AG10803 (cell line): ENCODE results near the gene GUCY2C.

ENCODE experiments used
- DNase-seq: peaks from one replicate; pipeline ENCODE4 v3.0.0; 2010; ENCODE audit warnings: low read depth
- H3K4me3 ChIP-seq: 2 replicates; pipeline ENCODE4 v1.5.1; 2011; ENCODE audit warnings: mild to moderate bottlenecking, low read length, control low read depth
- TF ChIP-seq, protein P1 (sequence below): conservative IDR thresholded peaks from 2 replicates; pipeline ENCODE4 v1.5.1; 2011; ENCODE audit warnings: mild to moderate bottlenecking, low read length, control low read depth, inconsistent platforms

Gene GUCY2C

DNA sequence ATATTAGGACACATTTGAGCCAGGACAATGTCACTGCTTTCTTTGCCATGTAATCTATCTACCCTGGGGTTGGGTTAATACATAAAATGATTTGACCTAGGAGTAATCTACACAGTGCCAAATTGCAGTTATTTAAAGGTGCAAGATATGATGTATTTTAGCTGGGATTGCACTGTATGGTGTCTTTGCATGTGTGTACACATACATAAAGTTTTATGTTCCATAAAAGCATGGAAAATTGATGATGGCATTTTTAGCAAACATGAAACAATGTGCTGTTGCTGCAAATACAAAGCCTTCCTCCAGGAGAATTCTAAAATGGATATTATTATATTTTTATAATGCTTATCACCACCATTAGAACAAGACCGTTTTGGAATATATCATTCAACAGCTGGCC is 104.7 kb downstream of the GUCY2C start:
- TF ChIP-seq, protein P1, sequence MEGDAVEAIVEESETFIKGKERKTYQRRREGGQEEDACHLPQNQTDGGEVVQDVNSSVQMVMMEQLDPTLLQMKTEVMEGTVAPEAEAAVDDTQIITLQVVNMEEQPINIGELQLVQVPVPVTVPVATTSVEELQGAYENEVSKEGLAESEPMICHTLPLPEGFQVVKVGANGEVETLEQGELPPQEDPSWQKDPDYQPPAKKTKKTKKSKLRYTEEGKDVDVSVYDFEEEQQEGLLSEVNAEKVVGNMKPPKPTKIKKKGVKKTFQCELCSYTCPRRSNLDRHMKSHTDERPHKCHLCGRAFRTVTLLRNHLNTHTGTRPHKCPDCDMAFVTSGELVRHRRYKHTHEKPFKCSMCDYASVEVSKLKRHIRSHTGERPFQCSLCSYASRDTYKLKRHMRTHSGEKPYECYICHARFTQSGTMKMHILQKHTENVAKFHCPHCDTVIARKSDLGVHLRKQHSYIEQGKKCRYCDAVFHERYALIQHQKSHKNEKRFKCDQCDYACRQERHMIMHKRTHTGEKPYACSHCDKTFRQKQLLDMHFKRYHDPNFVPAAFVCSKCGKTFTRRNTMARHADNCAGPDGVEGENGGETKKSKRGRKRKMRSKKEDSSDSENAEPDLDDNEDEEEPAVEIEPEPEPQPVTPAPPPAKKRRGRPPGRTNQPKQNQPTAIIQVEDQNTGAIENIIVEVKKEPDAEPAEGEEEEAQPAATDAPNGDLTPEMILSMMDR = no peak
- DNase-seq = no peak
- H3K4me3 ChIP-seq = no peak overlapping the region

DNA sequence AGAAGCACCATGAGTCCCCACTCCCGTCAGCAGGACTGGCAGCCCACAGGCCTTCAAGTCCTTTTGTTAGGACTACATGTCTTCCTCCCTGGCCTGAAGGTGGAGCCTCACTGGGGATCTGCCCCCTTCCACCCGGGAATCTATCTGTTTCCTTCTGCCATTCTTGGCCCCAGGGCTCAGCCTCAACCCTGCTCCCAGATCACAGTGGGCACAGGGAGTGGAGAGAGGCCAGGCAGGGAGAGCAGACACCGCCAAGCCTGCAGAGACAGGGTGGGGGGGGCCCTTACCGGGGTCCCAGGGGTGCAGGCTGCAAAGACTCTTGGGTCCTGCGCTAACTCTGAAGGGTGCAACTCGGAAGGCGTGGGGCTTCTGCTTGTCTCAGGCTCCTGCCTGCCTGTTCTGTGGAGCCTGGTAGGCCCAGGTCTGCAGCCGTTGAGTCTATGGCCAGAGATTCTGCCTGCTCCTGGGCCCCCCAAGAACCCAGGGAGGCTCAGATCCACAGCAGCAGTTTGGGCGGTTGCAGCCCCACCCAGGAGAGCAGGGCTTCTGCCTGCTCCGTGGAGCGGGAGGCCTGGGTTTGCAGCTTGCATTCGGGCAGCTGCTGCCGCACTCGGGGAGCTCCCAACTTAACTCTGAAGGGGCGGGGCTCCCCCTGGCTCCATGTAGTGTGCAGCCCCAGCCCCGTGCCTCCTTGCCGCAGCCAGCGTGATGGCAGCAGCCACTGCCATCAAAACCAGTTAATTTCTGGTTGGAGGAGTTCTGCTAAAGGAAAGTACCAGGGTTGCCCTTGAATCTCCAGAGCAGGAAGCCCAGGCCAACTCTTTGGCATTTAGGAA is 107.0 kb downstream of the GUCY2C start:
- H3K4me3 ChIP-seq = no peak overlapping the region
- no peak for DNase-seq

GRCh38 chr12:14588571-14588970 is 107.8 kb downstream of the GUCY2C start:
- DNase-seq = no peak
- TF ChIP-seq, protein P1 = no peak
- no peak overlapping the region for H3K4me3 ChIP-seq

More for the DNA sequence above, 107.0 kb downstream of the GUCY2C start:
- TF ChIP-seq, protein P1 = no peak

DNA sequence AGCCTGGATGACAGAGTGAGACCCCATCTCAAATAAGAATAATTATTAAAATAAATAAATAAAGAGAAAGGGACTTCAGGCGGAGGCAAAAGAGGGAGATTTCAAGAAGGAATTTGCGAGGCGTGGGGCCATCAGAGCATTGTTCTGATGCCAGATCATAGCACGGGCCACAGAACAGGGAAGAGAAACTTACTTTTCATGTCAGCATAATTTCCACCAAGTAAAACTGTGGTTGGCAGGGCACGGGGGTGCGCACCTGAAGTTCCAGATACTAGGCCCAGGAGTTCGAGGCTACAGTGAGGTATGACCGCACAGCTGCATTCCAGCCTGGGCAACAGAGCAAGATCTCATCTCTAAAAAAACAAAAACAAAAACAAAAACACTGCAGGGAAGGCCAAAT is 117.8 kb downstream of the GUCY2C start:
- no peak for DNase-seq
- no peak overlapping the region for H3K4me3 ChIP-seq
- TF ChIP-seq, protein P1 = no peak

DNA sequence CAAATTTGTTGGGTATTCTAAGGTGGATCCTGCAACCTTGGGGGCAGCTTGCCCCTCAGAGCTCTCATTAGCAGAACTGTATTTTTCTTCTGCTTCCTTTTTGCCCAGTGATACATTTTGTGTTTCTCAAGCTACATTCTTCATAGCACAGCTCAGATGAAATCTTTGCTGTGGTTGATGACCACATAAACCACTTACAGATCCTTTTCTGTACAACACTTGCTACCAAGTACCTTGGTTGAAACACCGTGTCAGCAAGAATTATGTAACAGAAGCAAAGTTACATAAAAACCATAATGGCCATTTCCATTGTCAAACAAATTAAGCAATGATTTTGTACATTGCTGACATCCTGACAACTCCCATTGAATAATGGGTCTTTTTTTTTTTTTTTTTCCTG is 119.1 kb downstream of the GUCY2C start:
- TF ChIP-seq, protein P1 = no peak
- peak; percentile 36 for DNase-seq
- no peak overlapping the region for H3K4me3 ChIP-seq

DNA sequence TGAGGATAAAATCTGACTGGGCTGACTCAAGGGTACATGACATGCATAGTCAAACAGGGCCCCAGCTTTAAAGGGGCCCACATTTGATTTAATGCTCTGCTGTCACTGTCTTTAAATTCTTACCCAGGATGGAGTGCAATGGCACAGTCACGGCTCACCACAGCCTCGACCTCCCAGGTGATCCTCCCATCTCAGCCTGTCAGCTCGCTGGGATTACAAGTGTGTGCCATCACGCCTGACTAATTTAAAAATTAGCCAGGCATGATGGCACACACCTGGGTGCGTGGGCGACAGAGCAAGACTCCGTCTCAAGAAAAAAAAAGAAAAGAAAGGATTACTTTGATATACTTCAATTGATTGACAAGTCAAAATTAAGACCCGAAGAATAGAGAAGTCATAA is 119.5 kb downstream of the GUCY2C start:
- no peak for DNase-seq
- TF ChIP-seq, protein P1 = no peak
- no peak overlapping the region for H3K4me3 ChIP-seq

DNA sequence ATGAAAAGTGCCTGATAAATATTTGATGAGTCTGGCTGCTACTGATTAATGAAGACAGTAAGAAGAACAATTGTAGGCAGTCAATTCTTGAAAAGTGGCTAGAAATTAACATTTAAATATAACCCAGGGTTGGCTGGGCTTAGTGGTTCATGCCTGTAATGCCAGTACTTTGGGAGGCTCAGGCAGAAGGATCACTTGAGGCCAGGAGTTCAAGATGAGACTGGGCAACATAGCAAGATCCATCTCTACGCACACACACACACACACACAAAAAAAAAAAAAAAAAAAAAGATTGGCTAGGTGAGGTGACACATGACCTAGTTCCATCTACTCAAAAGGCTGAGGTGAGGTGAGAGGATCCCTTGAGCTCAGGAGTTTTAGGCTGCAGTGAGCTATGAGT is 120.8 kb downstream of the GUCY2C start:
- TF ChIP-seq, protein P1 = no peak
- DNase-seq = no peak
- no peak overlapping the region for H3K4me3 ChIP-seq
